Esophagus squamous epithelium (tissue), 4 donors: ENCODE results near the gene CYP2R1.

Experiments used
- CTCF ChIP-seq, 6 experiments: fragments of 450-650 bp in 4 of 6; fragments of 200-600 bp in 2 of 6; sonication (generic) in 2 of 6; IDR thresholded peaks; one replicate each; pipeline ENCODE4 v1.5.1; 2016 to 2019; ENCODE audit warnings: antibody characterized with exemption in 6 of 6, mild to moderate bottlenecking in 4 of 6, moderate library complexity in 4 of 6
- POLR2A ChIP-seq, 4 donors: fragments of 450-650 bp; IDR thresholded peaks; one replicate each; pipeline ENCODE4 v1.6.1; 2017; ENCODE audit warnings: antibody characterized with exemption in 4 of 4, mild to moderate bottlenecking in 4 of 4, moderate library complexity in 3 of 4

GRCh38 chr11:14861680-14862079 lies 30.4 kb downstream of the CYP2R1 start:
- TF ChIP-seq CTCF (IDR thresholded peaks at IDR 0.05) (no peak), POLR2A (IDR thresholded peaks at IDR 0.05) (no peak)
